Sigmoid colon (tissue), 7 donors: ENCODE measurements around the gene TMPRSS13. TPM values are rescaled to one million over a fixed set of nuclear protein-coding genes. Genes with fewer than 3 reads are reported as not detected.

Source experiments
- DNase-seq: peaks from one replicate; pipeline ENCODE4 v3.0.0-alpha.2; 2019
- H3K27ac ChIP-seq, 4 donors: fragments of 200-600 bp; sonication (generic); one replicate each; pipeline ENCODE4 v1.5.1; 2016 to 2019; ENCODE audit warnings: mild to moderate bottlenecking in 1 of 4
- H3K27me3 ChIP-seq, 3 donors: fragments of 200-600 bp; sonication (generic); one replicate each; pipeline ENCODE4 v1.5.1; 2019; ENCODE audit warnings: mild to moderate bottlenecking in 1 of 3
- H3K36me3 ChIP-seq, 4 donors: fragments of 200-600 bp; sonication (generic); one replicate each; pipeline ENCODE4 v1.5.1; 2016 to 2019
- H3K4me1 ChIP-seq, 4 donors: fragments of 200-600 bp; sonication (generic); one replicate each; pipeline ENCODE4 v1.5.1; 2017 to 2019
- H3K4me3 ChIP-seq, 4 donors: fragments of 200-600 bp; sonication (generic); one replicate each; pipeline ENCODE4 v1.5.1; 2017 to 2019; ENCODE audit warnings: mild to moderate bottlenecking in 2 of 4, moderate library complexity in 1 of 4
- H3K9me3 ChIP-seq, 4 donors: fragments of 200-600 bp in 3 of 4; sonication (generic) in 3 of 4; one replicate each; pipeline versions ENCODE4 v1.5.1 to v1.6.1; 2013 to 2019
- EP300 ChIP-seq, 4 donors: sonication (generic); formaldehyde crosslinking; IDR thresholded peaks; one replicate each; pipeline ENCODE4 v1.6.1; 2017; ENCODE audit warnings: antibody characterized with exemption in 4 of 4
- POLR2A ChIP-seq, 2 donors: fragments of 450-650 bp; IDR thresholded peaks; one replicate each; pipeline ENCODE4 v1.6.1; 2016; ENCODE audit warnings: antibody characterized with exemption in 2 of 2, mild to moderate bottlenecking in 2 of 2, moderate library complexity in 2 of 2
- POLR2AphosphoS5 ChIP-seq, 4 donors: sonication (generic); formaldehyde crosslinking; IDR thresholded peaks; one replicate each; pipeline ENCODE4 v1.6.1; 2017; ENCODE audit warnings: antibody characterized with exemption in 4 of 4
- WGBS, 2 donors: extraction: QIAGEN DNeasy Blood & Tissue Kit; methylation state at CpG; one replicate each; pipeline ENCODE4 v1.1.7; 2013; 5-methylcytosine and 5-hydroxymethylcytosine counted together
- intact Hi-C: fragments of 100-400 bp; cut with DNase I; formaldehyde crosslinking; loops from one replicate; pipeline ENCODE4 v1.15.1; 2023
- polyA plus RNA-seq, 3 donors: library from polyadenylated mRNA; stranded (reverse); fragments of 200-250 nt; gene quantifications; one replicate each; pipeline ENCODE4 v1.2.3, GENCODE V29; 2013
- total RNA-seq, 4 donors: library from RNA; depleted of rRNA; stranded (reverse); fragments of >200 nt; gene quantifications; one replicate each; pipeline ENCODE4 v1.1.0, GENCODE V29; 2016
- TF ChIP-seq, protein P1 (sequence below), 4 experiments: fragments of 450-650 bp in 3 of 4; fragments of 200-600 bp in 1 of 4; IDR thresholded peaks; one replicate each; pipeline ENCODE4 v1.5.1; 2016 to 2019; ENCODE audit warnings: antibody characterized with exemption in 4 of 4, mild to moderate bottlenecking in 3 of 4, moderate library complexity in 2 of 4
- donor health status: healthy with polysubstance abuse.
- donor health status: Bipolar disorder and iron deficiency.
- donor health status: healthy.

Gene TMPRSS13
- total and polyA plus RNA-seq, 7 donors: 1.4 to 1.6 TPM; not detected in 5

DNA sequence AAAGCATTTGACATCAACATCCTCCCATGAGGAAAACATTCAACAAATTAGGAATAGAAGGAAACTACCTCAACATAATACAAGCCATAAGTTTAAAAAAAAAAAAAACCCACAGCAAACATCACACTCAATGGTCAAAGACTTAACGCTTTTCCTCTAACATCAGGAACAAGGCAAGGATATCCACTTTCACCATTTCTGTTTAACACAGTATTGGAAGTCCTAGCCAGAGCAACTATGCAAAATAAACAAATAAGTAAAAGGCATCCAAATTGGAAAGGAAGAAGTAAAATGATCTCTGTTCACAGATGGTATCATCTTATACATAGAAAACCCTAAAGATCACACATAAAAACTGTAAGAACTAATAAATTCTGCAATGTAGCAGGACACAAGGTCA lies 65.8 kb downstream of the TMPRSS13 start:
- 85 to 89% methylated on average over 1 of the region's 1 CpG for WGBS, 2 donors
- intact Hi-C loops: no loop called here
- H3K9me3 ChIP-seq: no peaks in the 10 kb centered on the region
- no peaks in the 10 kb centered on the region for H3K36me3 ChIP-seq
- H3K4me1 ChIP-seq: peaks cover 0 to 82% (median 78%) of the 10 kb centered on the region in 4 donors
- H3K4me3 ChIP-seq: no peak overlapping the region
- TF ChIP-seq POLR2A (IDR thresholded peaks at IDR 0.05) (no peak), POLR2AphosphoS5 (IDR thresholded peaks at IDR 0.05) (no peak), EP300 (IDR thresholded peaks at IDR 0.05) (no peak)
- TF ChIP-seq, protein P1, sequence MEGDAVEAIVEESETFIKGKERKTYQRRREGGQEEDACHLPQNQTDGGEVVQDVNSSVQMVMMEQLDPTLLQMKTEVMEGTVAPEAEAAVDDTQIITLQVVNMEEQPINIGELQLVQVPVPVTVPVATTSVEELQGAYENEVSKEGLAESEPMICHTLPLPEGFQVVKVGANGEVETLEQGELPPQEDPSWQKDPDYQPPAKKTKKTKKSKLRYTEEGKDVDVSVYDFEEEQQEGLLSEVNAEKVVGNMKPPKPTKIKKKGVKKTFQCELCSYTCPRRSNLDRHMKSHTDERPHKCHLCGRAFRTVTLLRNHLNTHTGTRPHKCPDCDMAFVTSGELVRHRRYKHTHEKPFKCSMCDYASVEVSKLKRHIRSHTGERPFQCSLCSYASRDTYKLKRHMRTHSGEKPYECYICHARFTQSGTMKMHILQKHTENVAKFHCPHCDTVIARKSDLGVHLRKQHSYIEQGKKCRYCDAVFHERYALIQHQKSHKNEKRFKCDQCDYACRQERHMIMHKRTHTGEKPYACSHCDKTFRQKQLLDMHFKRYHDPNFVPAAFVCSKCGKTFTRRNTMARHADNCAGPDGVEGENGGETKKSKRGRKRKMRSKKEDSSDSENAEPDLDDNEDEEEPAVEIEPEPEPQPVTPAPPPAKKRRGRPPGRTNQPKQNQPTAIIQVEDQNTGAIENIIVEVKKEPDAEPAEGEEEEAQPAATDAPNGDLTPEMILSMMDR (IDR thresholded peaks at IDR 0.05): no peak
- peak overlapping the region in 2 of 4 donors; percentile 15 to 69 for H3K27ac ChIP-seq
- no peaks in the 10 kb centered on the region for H3K27me3 ChIP-seq
- no peak for DNase-seq

DNA sequence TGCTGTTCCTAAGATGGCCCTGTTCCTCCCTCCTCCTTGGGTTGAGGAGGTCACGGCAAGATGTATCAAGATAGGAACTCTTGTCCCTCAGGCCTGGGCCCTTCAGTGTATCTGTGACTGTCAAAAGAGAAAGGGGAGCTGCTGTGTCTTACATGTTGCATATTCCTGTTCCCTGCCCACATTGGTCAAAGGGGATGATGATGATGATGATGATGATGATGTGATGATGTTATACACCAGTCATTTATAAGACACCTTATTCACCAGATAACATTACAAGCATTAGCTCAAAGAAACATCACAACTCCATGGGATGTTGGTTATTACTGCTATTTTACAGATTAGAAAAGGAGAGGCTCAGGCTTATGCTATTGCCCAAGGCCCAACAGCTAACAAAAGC lies 66.4 kb downstream of the TMPRSS13 start:
- no peak for TF ChIP-seq POLR2A (IDR thresholded peaks at IDR 0.05)
- TF ChIP-seq, protein P1 (IDR thresholded peaks at IDR 0.05): no peak
- no peak for TF ChIP-seq POLR2AphosphoS5 (IDR thresholded peaks at IDR 0.05)
- no peak for TF ChIP-seq EP300 (IDR thresholded peaks at IDR 0.05)
- WGBS, 2 donors: 91 to 100% methylated on average over 1 of the region's 1 CpG
- Histone ChIP-seq H3K27ac (peak overlapping the region in 3 of 4 donors; percentile 62 to 69 (median 63)), H3K36me3 (no peaks in the 10 kb centered on the region), H3K9me3 (no peaks in the 10 kb centered on the region), H3K4me3 (no peak overlapping the region), H3K27me3 (no peaks in the 10 kb centered on the region), H3K4me1 (peaks cover 0 to 82% (median 78%) of the 10 kb centered on the region in 4 donors)
- peak; percentile 40 for DNase-seq
- intact Hi-C loops: no loop called here

DNA sequence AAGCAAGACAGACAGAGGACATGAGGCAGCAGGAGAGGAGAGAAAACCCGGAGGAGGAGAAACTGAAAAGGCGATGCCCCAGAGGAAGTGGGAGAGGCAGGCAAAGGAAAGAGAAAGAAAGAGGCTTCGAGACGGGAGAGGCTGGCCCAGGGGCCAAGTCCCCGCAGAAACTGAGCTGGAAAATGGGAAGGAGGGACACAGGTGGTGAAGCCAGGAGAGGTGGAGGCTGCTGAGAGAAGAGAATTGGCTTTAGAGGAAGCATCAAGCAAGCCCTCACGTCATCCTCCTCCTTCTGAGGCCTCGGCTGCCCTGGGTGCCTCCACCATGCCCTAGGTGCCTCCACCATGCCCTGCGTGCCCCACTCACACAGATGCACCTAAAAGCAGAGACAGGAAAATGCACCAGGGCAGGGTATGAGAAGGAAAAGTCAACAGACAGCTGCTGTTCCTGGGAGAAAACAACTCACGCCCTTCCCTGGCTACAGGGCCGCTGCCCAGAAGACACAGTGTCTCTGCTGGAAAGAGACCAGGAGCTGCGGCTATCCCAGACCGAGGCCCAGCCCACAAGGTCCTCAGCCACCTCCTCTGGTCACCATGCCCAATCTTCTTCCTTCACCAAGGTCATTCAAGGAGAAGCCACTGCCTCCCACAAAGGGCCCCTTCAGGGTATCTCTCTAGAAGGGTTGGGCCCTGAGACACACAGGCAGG lies 67.0 kb downstream of the TMPRSS13 start:
- Histone ChIP-seq H3K27ac (peak overlapping the region; percentile 33 to 69 (median 62)), H3K4me3 (peak overlapping the region in 1 of 4 donors; percentile 6), H3K9me3 (no peaks in the 10 kb centered on the region), H3K36me3 (no peaks in the 10 kb centered on the region), H3K27me3 (no peaks in the 10 kb centered on the region), H3K4me1 (peaks cover 0 to 82% (median 77%) of the 10 kb centered on the region in 4 donors)
- intact Hi-C loops: no loop called here
- DNase-seq: peak; percentile 66
- TF ChIP-seq POLR2A (IDR thresholded peaks at IDR 0.05) (no peak), POLR2AphosphoS5 (IDR thresholded peaks at IDR 0.05) (no peak), EP300 (IDR thresholded peaks at IDR 0.05) (no peak)
- TF ChIP-seq, protein P1 (IDR thresholded peaks at IDR 0.05): no peak
- WGBS, 2 donors: 68 to 69% methylated on average over 12 of the region's 12 CpGs

DNA sequence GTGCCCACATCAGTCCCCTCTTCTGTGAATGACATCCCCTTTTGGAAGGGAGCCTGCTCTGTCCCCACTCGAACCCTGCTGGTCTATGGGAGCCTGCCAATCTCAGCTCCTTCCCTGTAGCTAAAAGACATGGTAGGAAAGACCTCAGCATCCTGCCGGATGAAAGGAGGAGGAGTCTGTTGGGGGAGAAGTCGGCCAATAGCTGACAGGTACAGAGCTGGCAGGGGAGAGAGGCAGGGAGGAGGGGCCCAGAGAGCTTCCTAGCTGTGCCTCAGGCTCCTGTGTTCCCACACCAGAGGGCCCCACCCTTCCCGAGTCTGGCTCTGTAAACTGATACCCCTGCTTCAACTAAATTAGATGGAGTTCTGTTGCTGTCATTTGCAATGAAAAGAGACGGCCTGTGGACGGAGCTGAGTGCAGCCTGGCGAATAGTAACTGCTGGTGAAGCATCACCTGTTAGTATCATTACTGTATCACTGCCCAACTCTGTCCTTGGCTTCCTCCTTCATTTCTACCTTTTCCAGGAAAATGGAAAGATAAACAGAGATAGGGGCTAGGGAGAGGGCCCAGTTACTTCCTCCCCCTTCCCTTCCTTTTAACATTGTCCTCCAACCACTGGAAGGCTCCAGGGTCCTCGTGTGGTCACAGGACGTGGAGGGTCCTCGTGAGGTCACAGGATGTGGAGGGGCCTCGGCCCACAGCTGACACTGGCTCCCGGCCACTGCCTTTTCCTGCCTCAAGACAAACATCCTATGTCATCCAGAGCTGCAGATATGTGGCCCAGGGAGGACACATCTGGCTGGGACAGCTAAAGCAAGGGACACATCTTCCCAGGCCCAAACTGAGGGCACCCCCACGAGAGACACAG lies 67.8 kb downstream of the TMPRSS13 start:
- Histone ChIP-seq H3K4me1 (peaks cover 0 to 81% (median 76%) of the 10 kb centered on the region in 4 donors), H3K4me3 (no peak overlapping the region), H3K9me3 (no peaks in the 10 kb centered on the region), H3K27me3 (no peaks in the 10 kb centered on the region), H3K36me3 (no peaks in the 10 kb centered on the region), H3K27ac (peak overlapping the region; percentile 5 to 69 (median 62))
- DNase-seq: peak; percentile 66
- TF ChIP-seq POLR2A (IDR thresholded peaks at IDR 0.05): no peak
- TF ChIP-seq EP300 (IDR thresholded peaks at IDR 0.05): no peak
- TF ChIP-seq, protein P1 (IDR thresholded peaks at IDR 0.05): no peak
- TF ChIP-seq POLR2AphosphoS5 (IDR thresholded peaks at IDR 0.05): no peak
- intact Hi-C loops: no loop called here
- 59 to 69% methylated on average over 13 of the region's 13 CpGs for WGBS, 2 donors
